Panc1 (cell line): Measurements from ENCODE around the gene ARHGAP25. TPM values are rescaled to one million over a fixed set of nuclear protein-coding genes. Genes with fewer than 3 reads are reported as not detected.

Source experiments
- ATAC-seq: fragments of 200-7000 bp; cut with Tn5 transposase; 2 replicates; pipeline ENCODE4 v1.9.1; 2020; ENCODE audit warnings: mild to moderate bottlenecking, moderate library complexity
- BruUV-seq: library from RNA; stranded (reverse); fragments of 400-500 nt; replicated peaks from 2 replicates; lab custom pipeline; 2021; lab: Mats Ljungman, UMichigan
- CTCF ChIA-PET: fragments of 300-600 bp; sonication (Branson Sonifier 250); formaldehyde crosslinking; loops from one replicate; lab custom pipeline; 2022; ENCODE audit warnings: antibody characterized with exemption; lab: Charles Lee
- POLR2A ChIA-PET: fragments of 300-600 bp; sonication (Branson Sonifier 250); formaldehyde crosslinking; loops from one replicate; lab custom pipeline; 2022; ENCODE audit warnings: antibody characterized with exemption; lab: Charles Lee
- DNase-seq: peaks from one replicate; pipeline ENCODE4 v3.0.0-alpha.2; 2010; ENCODE audit warnings: low read depth, low spot score
- H3K27ac ChIP-seq: 2 replicates; pipeline ENCODE4 v1.5.1; 2011; ENCODE audit warnings: mild to moderate bottlenecking, low read length, inconsistent platforms
- H3K27me3 ChIP-seq: fragments of 200-500 bp; sonication (Bioruptor generic); 2 replicates; pipeline ENCODE4 v1.6.0; 2014; ENCODE audit warnings: low read length, inconsistent platforms; ENCODE audit not compliant: control insufficient read depth, insufficient read depth
- H3K36me3 ChIP-seq: fragments of 200-500 bp; sonication (Bioruptor generic); 2 replicates; pipeline ENCODE4 v1.5.1; 2014; ENCODE audit warnings: inconsistent platforms, mild to moderate bottlenecking, low read length, moderate library complexity; ENCODE audit not compliant: control insufficient read depth, insufficient read depth
- H3K4me1 ChIP-seq: 2 replicates; pipeline ENCODE4 v1.5.1; 2011; ENCODE audit warnings: inconsistent platforms, mild to moderate bottlenecking, low read length, moderate library complexity; ENCODE audit not compliant: control insufficient read depth, insufficient read depth
- H3K4me3 ChIP-seq, 2 experiments: 2 replicates each; pipeline ENCODE4 v1.5.1; 2011 to 2012; ENCODE audit warnings: low read depth in 2 of 2, low read length in 2 of 2, mild to moderate bottlenecking in 2 of 2, inconsistent platforms in 1 of 2, moderate library complexity in 1 of 2
- H3K9me3 ChIP-seq: fragments of 200-500 bp; sonication (Bioruptor generic); 2 replicates; pipeline ENCODE4 v1.5.1; 2014; ENCODE audit warnings: low read depth, mild to moderate bottlenecking, inconsistent platforms, low read length, moderate library complexity; ENCODE audit not compliant: control insufficient read depth, insufficient read depth
- POLR2AphosphoS5 ChIP-seq: IDR thresholded peaks from 2 replicates; pipeline ENCODE4 v1.6.1; 2012; ENCODE audit warnings: mild to moderate bottlenecking, low read depth, low read length, moderate library complexity
- REST ChIP-seq, 2 experiments: IDR thresholded peaks; 2 replicates each; pipeline ENCODE4 v1.6.1; 2011 to 2012; ENCODE audit warnings: low read depth in 2 of 2, control low read depth in 1 of 2, low read length in 1 of 2, mild to moderate bottlenecking in 1 of 2, moderate library complexity in 1 of 2; ENCODE audit not compliant: insufficient read depth in 1 of 2
- SIN3A ChIP-seq: IDR thresholded peaks from 2 replicates; pipeline ENCODE4 v1.6.1; 2012; ENCODE audit warnings: low read depth, mild to moderate bottlenecking, low read length, moderate library complexity, borderline replicate concordance; ENCODE audit not compliant: insufficient read depth
- TCF7L2 ChIP-seq: IDR thresholded peaks from 2 replicates; pipeline ENCODE4 v1.6.1; 2011; ENCODE audit warnings: mild to moderate bottlenecking, low read depth, low read length, inconsistent platforms
- in situ Hi-C: cut with HindIII; loops from 2 replicates; pipeline ENCODE4 v1.10.0; 2016; ENCODE audit warnings: low sequenced_read_pairs, low pct_unique_long_range_greater_than_20kb
- intact Hi-C: fragments of 100-400 bp; cut with micrococcal nuclease; formaldehyde crosslinking; loops from one replicate; pipeline ENCODE4 v1.10.0; 2022; ENCODE audit not compliant: unreplicated experiment
- total RNA-seq: library from RNA; stranded (reverse); gene quantifications from one replicate; pipeline ENCODE4 v1.2.1, GENCODE V29; 2021; ENCODE audit not compliant: unreplicated experiment
- TF ChIP-seq, protein P1 (sequence below): fragments of 450-650 bp; IDR thresholded peaks from 2 replicates; pipeline ENCODE4 v1.5.1; 2017; ENCODE audit warnings: mild to moderate bottlenecking

ARHGAP25 gene
- total RNA-seq, 1 experiment from 2014 or later, result 0.49 TPM

DNA sequence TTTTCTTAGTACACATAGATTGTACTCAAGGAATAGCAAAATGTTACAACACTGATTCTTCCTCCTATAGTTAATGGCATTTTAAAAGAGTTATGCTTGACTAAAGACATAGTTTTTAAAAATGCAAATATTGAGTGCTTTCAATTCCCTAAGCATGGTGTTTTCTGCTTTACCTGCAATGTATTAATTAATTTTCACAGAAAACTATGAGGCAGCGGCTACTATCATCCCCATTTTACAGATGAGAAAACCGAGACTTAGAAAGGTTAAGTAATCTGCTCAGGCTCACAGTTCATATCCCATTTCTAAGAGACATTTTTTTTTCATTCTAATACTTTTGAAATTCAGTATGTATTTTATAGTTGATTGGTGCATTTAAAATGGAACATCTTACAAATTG is 98.6 kb downstream of the ARHGAP25 start:
- Histone ChIP-seq H3K36me3 (no peaks in the 10 kb centered on the region), H3K4me3 (no peak overlapping the region), H3K9me3 (no peaks in the 10 kb centered on the region), H3K4me1 (no peaks in the 10 kb centered on the region), H3K27ac (no peak overlapping the region), H3K27me3 (no peaks in the 10 kb centered on the region)
- no peak for DNase-seq
- POLR2A ChIA-PET, result no interaction called here
- intact Hi-C loops (loop anchor here (10.0 kb wide), 1 partner anchor 78 kb away; no protein-coding TSS in a partner anchor), in situ Hi-C loops (no loop called here)
- ATAC-seq, result no peak
- TF ChIP-seq POLR2AphosphoS5 (no peak), SIN3A (no peak), REST (IDR thresholded peaks at IDR 0.05; ENCODE audit: insufficient read depth in 1 of 2, low read depth in 2 of 2, low read length in 1 of 2) (no peak)
- CTCF ChIA-PET, result no interaction called here
- BruUV-seq, result no TSS peak

DNA sequence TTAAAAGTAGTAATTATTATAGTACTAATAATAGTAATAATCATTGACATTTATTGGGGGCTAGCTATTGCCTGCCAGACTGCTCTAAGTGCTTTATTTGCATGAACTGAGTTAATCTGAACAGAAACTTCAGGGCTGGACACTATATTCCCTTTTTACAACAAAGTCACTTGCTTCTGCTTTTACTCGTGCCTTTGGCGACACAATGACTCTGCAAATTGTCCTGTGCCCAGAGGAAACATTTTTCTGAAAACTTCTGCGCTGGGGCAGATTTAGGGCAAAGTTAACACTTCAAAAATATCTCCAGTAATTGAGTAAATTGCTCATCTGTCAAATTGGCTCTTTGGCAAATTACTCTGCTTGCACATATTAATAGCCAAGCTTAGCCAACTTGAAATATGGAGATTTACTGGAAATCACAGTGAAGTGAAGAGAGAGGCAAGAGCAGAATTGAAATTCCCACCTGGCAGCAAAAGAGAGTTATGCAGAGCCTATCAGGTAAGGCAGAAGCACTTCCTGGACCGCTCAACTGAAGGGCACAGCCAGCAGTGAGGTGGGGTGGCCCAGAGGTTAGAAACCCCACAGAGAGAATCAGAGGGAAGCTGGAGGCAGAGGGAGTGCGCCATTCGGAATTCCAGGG is 100.2 kb downstream of the ARHGAP25 start:
- Histone ChIP-seq H3K4me1 (no peaks in the 10 kb centered on the region), H3K27me3 (no peaks in the 10 kb centered on the region), H3K4me3 (no peak overlapping the region), H3K36me3 (no peaks in the 10 kb centered on the region), H3K27ac (no peak overlapping the region), H3K9me3 (no peaks in the 10 kb centered on the region)
- BruUV-seq, result no TSS peak
- in situ Hi-C loops, result no loop called here
- no peak for DNase-seq
- no peak for ATAC-seq
- no peak for TF ChIP-seq TCF7L2
- TF ChIP-seq POLR2AphosphoS5, result no peak
- TF ChIP-seq SIN3A, result no peak
- TF ChIP-seq, protein P1, sequence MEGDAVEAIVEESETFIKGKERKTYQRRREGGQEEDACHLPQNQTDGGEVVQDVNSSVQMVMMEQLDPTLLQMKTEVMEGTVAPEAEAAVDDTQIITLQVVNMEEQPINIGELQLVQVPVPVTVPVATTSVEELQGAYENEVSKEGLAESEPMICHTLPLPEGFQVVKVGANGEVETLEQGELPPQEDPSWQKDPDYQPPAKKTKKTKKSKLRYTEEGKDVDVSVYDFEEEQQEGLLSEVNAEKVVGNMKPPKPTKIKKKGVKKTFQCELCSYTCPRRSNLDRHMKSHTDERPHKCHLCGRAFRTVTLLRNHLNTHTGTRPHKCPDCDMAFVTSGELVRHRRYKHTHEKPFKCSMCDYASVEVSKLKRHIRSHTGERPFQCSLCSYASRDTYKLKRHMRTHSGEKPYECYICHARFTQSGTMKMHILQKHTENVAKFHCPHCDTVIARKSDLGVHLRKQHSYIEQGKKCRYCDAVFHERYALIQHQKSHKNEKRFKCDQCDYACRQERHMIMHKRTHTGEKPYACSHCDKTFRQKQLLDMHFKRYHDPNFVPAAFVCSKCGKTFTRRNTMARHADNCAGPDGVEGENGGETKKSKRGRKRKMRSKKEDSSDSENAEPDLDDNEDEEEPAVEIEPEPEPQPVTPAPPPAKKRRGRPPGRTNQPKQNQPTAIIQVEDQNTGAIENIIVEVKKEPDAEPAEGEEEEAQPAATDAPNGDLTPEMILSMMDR, result no peak
- TF ChIP-seq REST (IDR thresholded peaks at IDR 0.05; ENCODE audit: insufficient read depth in 1 of 2, low read depth in 2 of 2, low read length in 1 of 2), result no peak
- ChIA-PET POLR2A (no interaction called here), CTCF (interaction anchor here (0.7 to 0.9 kb wide), 2 partner anchors 83 to 86 kb away, joined by 4 to 10 read pairs; no protein-coding TSS in a partner anchor)
- intact Hi-C loops, result loop anchor here (10.0 kb wide), 1 partner anchor 80 kb away; no protein-coding TSS in a partner anchor
